ENCODE data around the gene RHNO1. TPM values are rescaled to one million over a fixed set of nuclear protein-coding genes. Genes with fewer than 3 reads are reported as not detected.

The RHNO1 gene
- total RNA-seq, 2 donors from 2014 or later, result 26.5 to 29.1 TPM

GRCh38 chr12:2833810-2834209 lies 43.2 kb upstream of the RHNO1 start:
- intact Hi-C loops (cut with DNase I), result no loop called here
- WGBS, result 79% methylated on average over 9 of the region's 9 CpGs
- Histone ChIP-seq H3K9me3 (no peaks in the 10 kb centered on the region), H3K27me3 (replicated peaks; ENCODE audit: insufficient read depth) (no peaks in the 10 kb centered on the region), H3K4me1 (replicated peaks) (peaks cover 6% of the 10 kb centered on the region), H3K4me3 (no peak overlapping the region), H3K27ac (no peak overlapping the region), H3K36me3 (no peaks in the 10 kb centered on the region)
- no peak for DNase-seq (ENCODE audit: low spot score)
- no peak for TF ChIP-seq CTCF (IDR thresholded peaks at IDR 0.05)
- TF ChIP-seq POLR2A (IDR thresholded peaks at IDR 0.05), result no peak
- no peak for TF ChIP-seq POLR2AphosphoS5 (IDR thresholded peaks at IDR 0.05)

- H3K4me3 ChIP-seq, result no peak within 1 kb of the TSS
Measured at GRCh38 chr12:2834581-2835491, 42.2 kb upstream of the RHNO1 start, which contains the start of gene NRIP2. NRIP2 (minus strand) TSS chr12:2835035; CDS start chr12:2834983, 52 bp downstream.

GRCh38 chr12:2835691-2836403 lies 41.2 kb upstream of the RHNO1 start:
- Histone ChIP-seq H3K9me3 (no peaks in the 10 kb centered on the region), H3K4me1 (replicated peaks) (peaks cover 6% of the 10 kb centered on the region), H3K27ac (no peak overlapping the region), H3K36me3 (no peaks in the 10 kb centered on the region), H3K27me3 (replicated peaks; ENCODE audit: insufficient read depth) (no peaks in the 10 kb centered on the region), H3K4me3 (no peak overlapping the region)
- 61% methylated on average over 4 of the region's 4 CpGs for WGBS
- intact Hi-C loops (cut with DNase I), result no loop called here
- no peak for DNase-seq (ENCODE audit: low spot score)
- TF ChIP-seq POLR2AphosphoS5 (IDR thresholded peaks at IDR 0.05), result no peak
- no peak for TF ChIP-seq POLR2A (IDR thresholded peaks at IDR 0.05)
- TF ChIP-seq CTCF (IDR thresholded peaks at IDR 0.05), result no peak

More at GRCh38 chr12:2834581-2835491, 42.2 kb upstream of the RHNO1 start, which contains the start of gene NRIP2:
- H3K9me3 ChIP-seq, result no peaks in the 10 kb centered on the region
- TF ChIP-seq POLR2AphosphoS5 (IDR thresholded peaks at IDR 0.05) (no peak), CTCF (IDR thresholded peaks at IDR 0.05) (no peak)
- intact Hi-C loops (cut with DNase I), result no loop called here
- no peak within 1 kb of the TSS for H3K27ac ChIP-seq
- H3K4me1 ChIP-seq (replicated peaks), result peaks cover 6% of the 10 kb centered on the region
- WGBS, result 12% methylated on average over 32 of the region's 32 CpGs
- H3K36me3 ChIP-seq, result no peaks in the 10 kb centered on the region
- no peak for DNase-seq (ENCODE audit: low spot score)
- H3K27me3 ChIP-seq (replicated peaks; ENCODE audit: insufficient read depth), result no peaks in the 10 kb centered on the region

- intact Hi-C loops (cut with DNase I), result no loop called here
- WGBS, result 84% methylated on average over 8 of the region's 8 CpGs
- TF ChIP-seq POLR2A (IDR thresholded peaks at IDR 0.05) (no peak), CTCF (IDR thresholded peaks at IDR 0.05) (no peak), POLR2AphosphoS5 (IDR thresholded peaks at IDR 0.05) (no peak)
- Histone ChIP-seq H3K36me3 (no peaks in the 10 kb centered on the region), H3K9me3 (no peaks in the 10 kb centered on the region), H3K4me3 (no peak overlapping the region), H3K4me1 (replicated peaks) (peaks cover 6% of the 10 kb centered on the region), H3K27me3 (replicated peaks; ENCODE audit: insufficient read depth) (no peaks in the 10 kb centered on the region), H3K27ac (no peak overlapping the region)
- no peak for DNase-seq (ENCODE audit: low spot score)
Measured at GRCh38 chr12:2836574-2836973, 40.4 kb upstream of the RHNO1 start.

Measured in prostate gland (tissue), 2 donors.